Stomach (tissue), 4 donors: Measurements from ENCODE around the gene KDM1B.

Experiments used
- EP300 ChIP-seq: sonication (generic); formaldehyde crosslinking; IDR thresholded peaks from one replicate; pipeline ENCODE4 v1.6.1; 2017; ENCODE audit warnings: antibody characterized with exemption
- POLR2AphosphoS5 ChIP-seq, 3 donors: sonication (generic); formaldehyde crosslinking; IDR thresholded peaks; one replicate each; pipeline ENCODE4 v1.6.1; 2016; ENCODE audit warnings: antibody characterized with exemption in 3 of 3
- TF ChIP-seq, protein P1 (sequence below), 7 experiments: fragments of 450-650 bp in 4 of 7; fragments of 200-600 bp in 3 of 7; sonication (generic) in 3 of 7; IDR thresholded peaks; one replicate each; pipeline ENCODE4 v1.5.1; 2016 to 2019; ENCODE audit warnings: antibody characterized with exemption in 7 of 7, control low read depth in 2 of 7, mild to moderate bottlenecking in 1 of 7

GRCh38 chr6:18107061-18107460 is 48.2 kb upstream of the KDM1B start:
- TF ChIP-seq, protein P1, sequence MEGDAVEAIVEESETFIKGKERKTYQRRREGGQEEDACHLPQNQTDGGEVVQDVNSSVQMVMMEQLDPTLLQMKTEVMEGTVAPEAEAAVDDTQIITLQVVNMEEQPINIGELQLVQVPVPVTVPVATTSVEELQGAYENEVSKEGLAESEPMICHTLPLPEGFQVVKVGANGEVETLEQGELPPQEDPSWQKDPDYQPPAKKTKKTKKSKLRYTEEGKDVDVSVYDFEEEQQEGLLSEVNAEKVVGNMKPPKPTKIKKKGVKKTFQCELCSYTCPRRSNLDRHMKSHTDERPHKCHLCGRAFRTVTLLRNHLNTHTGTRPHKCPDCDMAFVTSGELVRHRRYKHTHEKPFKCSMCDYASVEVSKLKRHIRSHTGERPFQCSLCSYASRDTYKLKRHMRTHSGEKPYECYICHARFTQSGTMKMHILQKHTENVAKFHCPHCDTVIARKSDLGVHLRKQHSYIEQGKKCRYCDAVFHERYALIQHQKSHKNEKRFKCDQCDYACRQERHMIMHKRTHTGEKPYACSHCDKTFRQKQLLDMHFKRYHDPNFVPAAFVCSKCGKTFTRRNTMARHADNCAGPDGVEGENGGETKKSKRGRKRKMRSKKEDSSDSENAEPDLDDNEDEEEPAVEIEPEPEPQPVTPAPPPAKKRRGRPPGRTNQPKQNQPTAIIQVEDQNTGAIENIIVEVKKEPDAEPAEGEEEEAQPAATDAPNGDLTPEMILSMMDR (IDR thresholded peaks at IDR 0.05): no peak
- TF ChIP-seq POLR2AphosphoS5 (IDR thresholded peaks at IDR 0.05) (no peak), EP300 (no peak)
